SK-N-MC (cell line): ENCODE results near the gene STH.

Source experiments
- DNase-seq: peaks from one replicate; pipeline ENCODE4 v3.0.0-alpha.2; 2011; ENCODE audit warnings: low read depth, low spot score
- H3K27ac ChIP-seq: fragments of 200-600 bp; sonication (generic); 2 replicates; pipeline ENCODE4 v1.5.1; 2016; ENCODE audit warnings: mixed run types
- H3K36me3 ChIP-seq: fragments of 200-600 bp; sonication (generic); 2 replicates; pipeline ENCODE4 v1.6.1; 2017; ENCODE audit warnings: antibody characterized with exemption, low read length, mixed read lengths; ENCODE audit not compliant: insufficient read depth
- H3K4me3 ChIP-seq: fragments of 200-600 bp; sonication (generic); 2 replicates; pipeline ENCODE4 v1.5.1; 2016
- H3K9ac ChIP-seq: fragments of 200-600 bp; sonication (generic); 2 replicates; pipeline ENCODE4 v1.8.0; 2017; ENCODE audit warnings: mixed run types, mixed read lengths; ENCODE audit not compliant: insufficient read length
- H3K9me3 ChIP-seq: fragments of 200-600 bp; sonication (generic); 2 replicates; pipeline ENCODE4 v1.6.1; 2017; ENCODE audit warnings: low read depth, mild to moderate bottlenecking, antibody characterized with exemption, low read length, moderate library complexity, mixed read lengths
- EZH2 ChIP-seq: fragments of 200-600 bp; sonication (generic); IDR thresholded peaks from one replicate; pipeline ENCODE4 v1.6.1; 2017; ENCODE audit warnings: antibody characterized with exemption
- FOXP2 ChIP-seq: optimal IDR thresholded peaks from 2 replicates; pipeline ENCODE3; 2011; ENCODE audit warnings: mild to moderate bottlenecking, moderate library complexity; ENCODE audit not compliant: insufficient read depth; ENCODE audit errors: extremely low read length, control extremely low read depth
- POLR2AphosphoS5 ChIP-seq: IDR thresholded peaks from 2 replicates; pipeline ENCODE4 v1.6.1; 2012; ENCODE audit warnings: mild to moderate bottlenecking, low read depth, low read length, borderline replicate concordance

The STH gene

GRCh38 chr17:46028981-46029565 lies 30.0 kb downstream of the STH start:
- peaks cover 50% of the 10 kb centered on the region for H3K36me3 ChIP-seq
- H3K9ac ChIP-seq, result no peak overlapping the region
- H3K4me3 ChIP-seq, result no peak overlapping the region
- peak overlapping the region; percentile 67 for H3K27ac ChIP-seq
- DNase-seq, result no peak
- no peak for TF ChIP-seq FOXP2
- TF ChIP-seq EZH2, result no peak
- TF ChIP-seq POLR2AphosphoS5, result no peak
- no peaks in the 10 kb centered on the region for H3K9me3 ChIP-seq

- no peak for DNase-seq
- Histone ChIP-seq H3K9ac (no peak overlapping the region), H3K27ac (peak overlapping the region; percentile 67), H3K9me3 (no peaks in the 10 kb centered on the region), H3K36me3 (peaks cover 53% of the 10 kb centered on the region), H3K4me3 (no peak overlapping the region)
- no peak for TF ChIP-seq POLR2AphosphoS5
Measured at GRCh38 chr17:46029627-46030026, 30.6 kb downstream of the STH start.

GRCh38 chr17:46030752-46031151 lies 31.7 kb downstream of the STH start:
- TF ChIP-seq POLR2AphosphoS5 (no peak), EZH2 (no peak), FOXP2 (no peak)
- Histone ChIP-seq H3K27ac (no peak overlapping the region), H3K9me3 (no peaks in the 10 kb centered on the region), H3K9ac (no peak overlapping the region), H3K4me3 (no peak overlapping the region), H3K36me3 (peaks cover 64% of the 10 kb centered on the region)
- no peak for DNase-seq

- Histone ChIP-seq H3K4me3 (no peak overlapping the region), H3K9ac (no peak overlapping the region), H3K36me3 (peaks cover 71% of the 10 kb centered on the region), H3K9me3 (no peaks in the 10 kb centered on the region), H3K27ac (no peak overlapping the region)
- DNase-seq, result no peak
- TF ChIP-seq POLR2AphosphoS5 (no peak), EZH2 (no peak), FOXP2 (no peak)
Measured at GRCh38 chr17:46031440-46031839, 32.4 kb downstream of the STH start.

- H3K9ac ChIP-seq, result no peak overlapping the region
- H3K4me3 ChIP-seq, result no peak overlapping the region
- H3K9me3 ChIP-seq, result no peaks in the 10 kb centered on the region
- no peak overlapping the region for H3K27ac ChIP-seq
- peaks cover 73% of the 10 kb centered on the region for H3K36me3 ChIP-seq
- DNase-seq, result no peak
- TF ChIP-seq POLR2AphosphoS5, result no peak
- TF ChIP-seq EZH2, result no peak
- no peak for TF ChIP-seq FOXP2
Measured at GRCh38 chr17:46031920-46032319, 32.9 kb downstream of the STH start.

GRCh38 chr17:46032909-46033308 lies 33.9 kb downstream of the STH start:
- TF ChIP-seq POLR2AphosphoS5 (no peak; the same call in 1 of the 2 replicates), FOXP2 (no peak), EZH2 (no peak)
- peaks cover 78% of the 10 kb centered on the region for H3K36me3 ChIP-seq
- H3K4me3 ChIP-seq, result no peak overlapping the region
- no peaks in the 10 kb centered on the region for H3K9me3 ChIP-seq
- DNase-seq, result no peak
- H3K27ac ChIP-seq, result no peak overlapping the region
- H3K9ac ChIP-seq, result no peak overlapping the region

- TF ChIP-seq EZH2, result no peak
- TF ChIP-seq POLR2AphosphoS5, result no peak
- TF ChIP-seq FOXP2, result no peak
- DNase-seq, result no peak
- H3K36me3 ChIP-seq, result peaks cover 83% of the 10 kb centered on the region
Measured at GRCh38 chr17:46033392-46033791, 34.3 kb downstream of the STH start.

GRCh38 chr17:46035112-46035818 lies 36.2 kb downstream of the STH start:
- no peak for TF ChIP-seq EZH2
- no peak for TF ChIP-seq POLR2AphosphoS5
- TF ChIP-seq FOXP2, result no peak

More at GRCh38 chr17:46033392-46033791, 34.3 kb downstream of the STH start:
- H3K9ac ChIP-seq, result no peak overlapping the region
- H3K9me3 ChIP-seq, result no peaks in the 10 kb centered on the region
- H3K27ac ChIP-seq, result no peak overlapping the region
- no peak overlapping the region for H3K4me3 ChIP-seq

GRCh38 chr17:46036491-46036890 lies 37.4 kb downstream of the STH start:
- DNase-seq, result no peak
- H3K36me3 ChIP-seq, result peaks cover 100% of the 10 kb centered on the region
- no peak overlapping the region for H3K4me3 ChIP-seq
- no peak overlapping the region for H3K9ac ChIP-seq
- H3K27ac ChIP-seq, result no peak overlapping the region
- TF ChIP-seq EZH2, result no peak
- no peak for TF ChIP-seq FOXP2
- TF ChIP-seq POLR2AphosphoS5, result no peak
- H3K9me3 ChIP-seq, result no peaks in the 10 kb centered on the region

More at GRCh38 chr17:46035112-46035818, 36.2 kb downstream of the STH start:
- Histone ChIP-seq H3K4me3 (no peak overlapping the region), H3K9me3 (no peaks in the 10 kb centered on the region), H3K36me3 (peaks cover 100% of the 10 kb centered on the region), H3K27ac (no peak overlapping the region), H3K9ac (no peak overlapping the region)
- DNase-seq, result no peak
